ENCODE measurements around the gene NPR1. TPM values are rescaled to one million over a fixed set of nuclear protein-coding genes. Genes with fewer than 3 reads are reported as not detected.

Gene NPR1
- polyA plus RNA-seq, 2 of the 4 experiments (the other 2 are of a cell fraction) = 0.39 to 1.9 TPM

GRCh38 chr1:153670859-153671627, 7.4 kb upstream of the NPR1 start, which contains the start of gene ILF2 (continued):
- TF ChIP-seq ELK1 (IDR thresholded peaks at IDR 0.05; ENCODE audit: low read depth, low read length) (no peak), ESRRA (IDR thresholded peaks at IDR 0.05; ENCODE audit: borderline replicate concordance, low read length) (no peak), CEBPB (IDR thresholded peaks at IDR 0.05) (peak in 1 of 2 experiments; percentile 27; a peak in 1 of 4 replicates), POLR2AphosphoS2 (conservative IDR thresholded peaks at IDR 0.05; ENCODE audit: low read length) (no peak), JUN (IDR thresholded peaks at IDR 0.05) (peak; percentile 70 to 84), E2F6 (IDR thresholded peaks at IDR 0.05; ENCODE audit: borderline replicate concordance, low read depth) (peak; percentile 79; the same call in 1 of the 2 replicates), NR3C1 (IDR thresholded peaks at IDR 0.05) (no peak), ZFP36 (IDR thresholded peaks at IDR 0.05; ENCODE audit: borderline replicate concordance, partially characterized antibody) (no peak), ZC3H11A (IDR thresholded peaks at IDR 0.05) (no peak), GATA3 (IDR thresholded peaks at IDR 0.05; ENCODE audit: borderline replicate concordance) (no peak), MAX (IDR thresholded peaks at IDR 0.05) (peak; percentile 88), SMC3 (IDR thresholded peaks at IDR 0.05) (no peak), REST (IDR thresholded peaks at IDR 0.05) (no peak), SREBF2 (IDR thresholded peaks at IDR 0.05) (peak; percentile 92), HEYL (CRISPR knock-in tag; IDR thresholded peaks at IDR 0.05) (no peak), FOXS1 (CRISPR knock-in tag; IDR thresholded peaks at IDR 0.05) (no peak), BCL3 (IDR thresholded peaks at IDR 0.05) (peak; percentile 89; the same call in 2 of the 3 replicates), ATOH8 (CRISPR knock-in tag; IDR thresholded peaks at IDR 0.05; ENCODE audit: low read depth) (no peak), RCOR1 (IDR thresholded peaks at IDR 0.05; ENCODE audit: low read depth, low read length) (no peak), HOXA7 (CRISPR knock-in tag; IDR thresholded peaks at IDR 0.05) (no peak), NPAS2 (CRISPR knock-in tag; IDR thresholded peaks at IDR 0.05; ENCODE audit: borderline replicate concordance) (no peak), USF2 (IDR thresholded peaks at IDR 0.05) (no peak), NFE2L2 (conservative IDR thresholded peaks at IDR 0.05; ENCODE audit: low read length) (no peak), EHMT2 (IDR thresholded peaks at IDR 0.05; ENCODE audit: low read depth) (no peak), RARB (CRISPR knock-in tag; IDR thresholded peaks at IDR 0.05) (no peak)
